NCI-H2196 treated with DMSO at 0.1 percent for 48 hours (cell line): ENCODE results near the gene SPATA25.
"Not testable (repeated sequence)": the region's sequence is repeated elsewhere in the genome, so short reads cannot be mapped to it uniquely, and the experiment has no call there.

Experiments used
- DNase-seq: peaks from one replicate; lab custom pipeline; 2025; ENCODE audit not compliant: unreplicated experiment; lab: John Stamatoyannopoulos, UW

Gene SPATA25

GRCh38 chr20:45917790-45918141 lies 30.3 kb upstream of the SPATA25 start:
- no peak for DNase-seq

- DNase-seq = no peak
Measured at GRCh38 chr20:45913116-45913515, 25.7 kb upstream of the SPATA25 start.

- DNase-seq = no peak
Measured at GRCh38 chr20:45912344-45912682, 24.9 kb upstream of the SPATA25 start.

- no peak for DNase-seq
Measured at GRCh38 chr20:45911486-45912343, 24.3 kb upstream of the SPATA25 start, which contains the start of gene PLTP. Gene PLTP, minus strand, starts transcription at chr20:45912155. Its CDS starts 703 bp downstream, at chr20:45911452.

GRCh38 chr20:45910670-45911485 lies 23.5 kb upstream of the SPATA25 start:
- DNase-seq = no peak

GRCh38 chr20:45909817-45910669 lies 22.6 kb upstream of the SPATA25 start:
- DNase-seq = no peak

GRCh38 chr20:45909336-45909808 lies 21.9 kb upstream of the SPATA25 start:
- no peak for DNase-seq

- DNase-seq = no peak
Measured at GRCh38 chr20:45908084-45908483, 20.7 kb upstream of the SPATA25 start.

GRCh38 chr20:45907219-45907948 lies 20.0 kb upstream of the SPATA25 start:
- no peak for DNase-seq

- no peak for DNase-seq
Measured at GRCh38 chr20:45905505-45906079, 18.2 kb upstream of the SPATA25 start.

- no peak for DNase-seq
Measured at GRCh38 chr20:45904583-45905504, 17.4 kb upstream of the SPATA25 start.

- no peak for DNase-seq
Measured at GRCh38 chr20:45902199-45902701, 14.8 kb upstream of the SPATA25 start.

- DNase-seq = not testable (repeated sequence)
Measured at GRCh38 chr20:45901332-45901731, 13.9 kb upstream of the SPATA25 start.

GRCh38 chr20:45899046-45899835 lies 11.8 kb upstream of the SPATA25 start:
- DNase-seq = no peak

GRCh38 chr20:45898285-45898684 lies 10.9 kb upstream of the SPATA25 start:
- DNase-seq = no peak

- no peak for DNase-seq
Measured at GRCh38 chr20:45897692-45898091, 10.3 kb upstream of the SPATA25 start.

- no peak for DNase-seq
Measured at GRCh38 chr20:45897289-45897688, 9.9 kb upstream of the SPATA25 start.

GRCh38 chr20:45896641-45897161 lies 9.3 kb upstream of the SPATA25 start:
- no peak for DNase-seq
